ENCODE measurements around the gene XPO4.
A peak's percentile ranks its signal among the peaks of the same experiment; 100 is the strongest.
"Not testable (repeated sequence)": the region's sequence is repeated elsewhere in the genome, so short reads cannot be mapped to it uniquely, and the experiment has no call there.

The XPO4 gene

DNA sequence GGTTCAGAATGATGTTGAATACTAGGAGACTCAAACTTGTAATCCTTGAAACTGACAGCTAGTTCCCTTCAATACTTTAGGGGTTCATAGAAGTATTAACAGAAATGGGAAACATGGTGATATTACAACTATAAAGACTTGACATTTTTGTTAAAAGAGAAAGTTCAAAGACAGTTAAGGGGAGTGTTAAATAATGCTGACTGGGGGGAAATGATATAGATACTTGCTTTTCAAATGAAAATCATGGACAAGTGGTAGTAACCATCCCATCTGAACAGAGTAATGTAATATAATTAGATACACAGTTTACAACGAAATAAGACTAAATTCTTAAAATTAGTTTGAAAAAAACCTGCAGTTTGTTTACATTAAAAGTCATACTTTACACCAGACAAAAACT is 122.2 kb downstream of the XPO4 start:
- DNase-seq: no peak

- DNase-seq: no peak
These were observed 123.1 kb downstream of the XPO4 start for GRCh38 chr13:20779405-20779804.

GRCh38 chr13:20778311-20778710 is 124.2 kb downstream of the XPO4 start:
- no peak for DNase-seq

- DNase-seq: no peak
These were observed 125.8 kb downstream of the XPO4 start for GRCh38 chr13:20776751-20777150.

DNA sequence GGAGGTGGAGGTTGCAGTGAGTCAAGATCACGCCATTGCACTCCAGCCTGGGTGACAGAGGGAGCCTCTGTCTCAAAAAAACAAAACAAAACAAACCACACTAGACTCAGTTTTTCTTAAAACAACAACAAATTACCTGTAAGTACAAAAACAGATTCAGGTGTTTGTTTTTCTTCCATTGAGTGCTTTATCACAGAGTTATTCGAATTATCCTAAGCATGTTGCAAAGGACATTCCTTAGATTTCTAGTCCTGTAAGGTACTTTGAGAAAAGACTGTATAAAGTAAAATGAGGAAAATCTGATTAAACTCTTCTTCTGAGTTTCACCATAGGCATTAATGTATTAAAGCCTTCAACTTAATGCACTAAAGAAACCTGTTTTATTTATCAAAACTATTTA is 126.6 kb downstream of the XPO4 start:
- no peak for DNase-seq

DNA sequence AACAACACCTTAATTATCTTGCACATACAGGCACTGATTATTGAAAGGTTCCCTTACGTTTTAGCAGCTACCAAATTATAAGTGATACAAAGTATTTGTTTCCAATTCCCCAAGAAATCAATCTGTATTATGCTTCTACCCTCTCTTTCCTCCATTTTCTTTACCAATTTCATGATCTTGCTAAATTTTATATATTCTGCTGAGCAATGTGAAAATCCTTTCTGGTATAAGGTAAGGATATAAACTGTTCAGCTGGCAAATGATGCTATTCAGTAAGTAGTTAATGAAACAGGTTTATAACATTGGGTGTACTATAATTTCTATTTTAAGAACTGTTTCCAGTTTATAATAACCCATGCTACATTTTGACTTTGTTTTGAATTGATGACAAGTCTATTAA is 127.8 kb downstream of the XPO4 start:
- peak in 1 of 6 experiments; percentile 10 for DNase-seq

- peak; percentile 86 to 96 (median 90) for DNase-seq
These were observed 129.1 kb downstream of the XPO4 start, which contains the start of gene EEF1AKMT1 for GRCh38 chr13:20773194-20774080. Gene EEF1AKMT1, minus strand, starts transcription at chr13:20773961. Its CDS starts 16,363 bp downstream, at chr13:20757598.

- DNase-seq: no peak
These were observed 130.0 kb downstream of the XPO4 start for GRCh38 chr13:20772401-20773131.

DNA sequence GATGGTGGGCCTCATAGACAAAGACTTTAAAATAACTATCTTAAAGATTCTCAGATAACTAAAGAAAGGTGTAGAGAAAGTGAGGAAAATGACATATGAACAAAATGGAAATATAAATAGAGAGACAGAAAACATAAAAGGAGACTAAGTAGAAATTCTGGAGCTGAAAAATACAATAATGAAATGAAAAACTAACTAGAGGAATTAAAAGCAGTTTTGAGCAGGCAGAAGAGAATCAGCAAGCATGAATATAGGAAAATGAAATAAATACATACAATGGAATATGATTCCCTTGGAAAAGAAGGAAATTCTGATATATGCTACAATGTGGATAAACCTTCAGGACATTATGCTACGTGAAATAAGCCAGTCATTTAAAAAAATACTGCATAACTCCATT is 132.7 kb downstream of the XPO4 start:
- no peak for DNase-seq

- no peak for DNase-seq
These were observed 133.5 kb downstream of the XPO4 start for GRCh38 chr13:20769091-20769490.

GRCh38 chr13:20767309-20767943 is 135.1 kb downstream of the XPO4 start:
- DNase-seq: no peak

DNA sequence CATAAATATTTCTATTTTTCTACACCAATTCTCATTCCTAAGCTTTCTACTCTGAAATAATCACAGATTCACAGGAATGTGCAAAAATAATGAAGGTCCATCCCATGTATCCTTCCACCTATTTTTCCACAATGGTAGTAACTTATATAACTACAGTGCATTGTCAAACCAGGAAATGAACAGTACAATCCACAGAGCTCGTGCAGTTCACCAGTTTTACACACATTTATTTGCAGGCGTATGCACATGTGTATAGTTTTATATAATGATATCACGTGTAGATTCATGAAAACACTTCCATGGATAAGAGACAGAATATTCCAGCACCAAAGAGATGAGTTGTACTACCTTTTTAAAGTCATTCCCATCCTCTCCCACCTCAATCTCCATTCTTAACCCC is 141.7 kb downstream of the XPO4 start:
- no peak for DNase-seq

DNA sequence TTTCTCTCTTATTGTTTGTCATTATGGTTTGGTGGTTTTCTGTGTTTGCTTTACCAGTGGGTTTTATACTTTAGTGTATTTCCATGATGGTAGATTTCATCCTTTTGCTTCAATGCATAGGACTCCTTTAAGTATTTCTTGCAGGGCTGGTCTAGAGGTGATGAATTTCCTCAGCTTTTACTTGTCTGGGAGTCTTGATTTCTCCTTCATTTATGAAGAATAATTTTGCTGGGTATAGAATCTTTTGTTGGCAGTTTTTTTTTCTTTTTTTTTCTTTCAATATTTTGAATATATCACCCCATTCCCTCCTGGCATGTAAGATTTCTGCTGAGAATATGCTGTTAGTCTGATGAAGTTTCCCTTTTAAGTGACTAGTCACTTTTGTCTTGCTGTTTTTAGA is 148.5 kb downstream of the XPO4 start:
- no peak for DNase-seq

DNA sequence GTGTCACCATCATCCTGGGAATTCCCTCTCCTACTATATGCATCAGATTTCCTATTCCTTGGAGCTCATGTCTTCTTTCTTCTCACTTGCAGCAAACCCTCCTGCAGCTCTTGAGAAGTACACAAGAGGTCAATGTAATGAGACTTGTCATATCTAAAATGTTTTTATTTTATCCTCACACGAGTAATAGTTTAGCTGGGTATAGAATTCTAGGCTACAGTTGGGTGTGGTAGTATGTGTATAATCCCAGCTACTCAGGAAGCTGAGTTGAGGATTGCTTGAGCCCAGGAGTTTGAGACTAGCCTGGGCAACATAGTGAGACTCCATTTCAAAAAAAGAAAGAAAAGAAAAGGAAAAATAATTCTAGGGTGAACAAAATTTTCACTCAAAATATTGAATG is 153.2 kb downstream of the XPO4 start:
- no peak for DNase-seq

- DNase-seq: not testable (repeated sequence)
These were observed 158.6 kb downstream of the XPO4 start for GRCh38 chr13:20743830-20744404.

GRCh38 chr13:20740021-20740420 is 162.5 kb downstream of the XPO4 start:
- no peak for DNase-seq

DNA sequence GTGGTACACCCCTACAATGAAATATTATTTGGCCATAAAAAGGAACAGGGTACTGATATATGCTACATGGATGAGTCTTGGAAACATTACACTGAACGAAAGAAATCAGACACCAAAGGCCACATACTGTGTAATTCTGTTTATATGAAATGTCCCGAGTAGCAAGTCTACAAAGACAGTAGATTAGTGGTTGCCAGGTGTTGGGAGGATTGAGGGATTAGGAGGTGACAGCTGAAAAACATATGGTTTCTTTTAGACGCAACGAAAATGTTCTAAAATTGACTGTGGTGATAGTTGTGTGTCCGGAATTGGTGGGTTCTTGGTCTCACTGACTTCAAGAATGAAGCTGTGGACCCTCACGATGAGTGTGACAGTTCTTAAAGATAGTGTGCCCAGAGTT is 163.9 kb downstream of the XPO4 start:
- DNase-seq: no peak

DNA sequence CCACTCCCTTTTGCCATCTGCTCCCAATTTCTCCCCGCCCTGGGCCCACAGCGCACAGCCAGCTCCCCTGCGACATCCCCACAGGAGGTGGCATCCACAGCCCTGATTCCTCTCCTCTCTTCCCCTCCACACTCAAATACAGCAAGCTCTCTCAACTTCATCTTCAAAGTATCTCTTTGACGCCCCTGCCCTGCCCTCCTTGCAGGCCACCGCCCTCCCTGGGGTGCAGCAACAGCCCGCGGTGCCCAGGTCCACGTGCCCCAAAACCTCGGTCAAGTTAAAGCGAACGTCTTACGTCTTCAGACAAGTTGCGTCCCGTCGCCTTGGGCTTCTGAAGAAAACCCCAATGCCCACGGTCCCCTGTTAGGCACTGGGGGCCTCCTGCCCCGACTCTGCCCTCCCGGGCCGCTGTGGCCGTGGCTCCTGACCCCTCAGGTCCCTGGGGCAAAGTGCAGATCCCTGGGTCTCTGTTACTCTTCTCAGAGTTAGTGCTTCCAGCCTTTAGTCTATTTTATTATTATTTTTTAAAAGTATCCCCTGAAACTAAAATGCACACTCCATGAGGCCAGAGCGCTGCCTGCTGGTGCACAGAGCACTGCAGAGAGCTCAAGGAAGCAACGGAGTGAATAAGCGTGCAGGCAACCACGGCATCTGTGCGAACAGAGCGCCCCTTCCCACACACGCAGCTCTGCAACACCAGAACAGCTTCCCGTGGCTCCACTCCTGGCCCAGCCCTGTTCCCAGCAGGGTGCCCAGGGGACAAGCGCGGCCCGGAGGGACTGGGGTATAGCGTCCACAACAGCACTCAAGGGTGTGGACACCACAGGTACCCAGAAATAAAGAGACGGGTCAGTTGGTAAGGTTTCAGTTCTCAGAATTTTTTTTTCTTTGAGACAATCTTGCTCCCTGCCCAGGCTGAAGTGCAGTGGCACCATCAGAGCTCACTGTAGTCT is 172.6 kb downstream of the XPO4 start:
- no peak for DNase-seq

DNA sequence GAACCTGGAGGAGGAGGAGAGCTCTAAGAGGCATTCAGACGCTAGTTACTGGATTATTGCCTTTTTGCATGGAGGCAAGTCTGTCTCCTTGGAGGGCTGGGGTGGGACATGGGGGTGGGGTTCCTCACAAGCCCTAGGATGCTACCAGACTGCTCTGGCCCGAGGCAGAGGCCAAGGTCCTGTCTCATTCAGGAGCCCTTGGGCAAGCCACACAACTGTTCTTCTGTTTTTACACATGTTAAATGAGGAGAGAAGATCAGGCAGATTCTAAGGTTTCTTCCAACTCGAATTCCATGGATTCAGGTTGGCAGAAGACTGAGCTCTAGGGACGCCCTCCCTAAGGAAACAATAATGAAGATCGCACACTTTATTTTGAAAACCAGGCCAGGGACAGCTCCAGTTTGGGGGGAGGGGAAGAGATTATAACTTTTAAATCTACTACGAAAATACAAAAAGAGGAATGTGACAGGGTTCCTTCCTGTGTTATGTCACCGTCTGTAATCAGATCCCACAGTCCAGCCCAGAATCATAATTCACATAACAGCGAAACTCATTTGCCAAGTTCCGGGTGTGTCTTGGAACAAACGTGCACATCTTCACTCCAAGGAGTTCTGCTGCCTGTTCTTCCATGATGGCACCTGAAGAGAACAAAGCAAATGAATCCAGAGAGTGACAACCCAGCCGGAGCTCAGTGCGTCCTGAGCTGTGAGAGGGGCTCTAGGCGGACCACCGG is 173.8 kb downstream of the XPO4 start:
- DNase-seq: no peak

DNA sequence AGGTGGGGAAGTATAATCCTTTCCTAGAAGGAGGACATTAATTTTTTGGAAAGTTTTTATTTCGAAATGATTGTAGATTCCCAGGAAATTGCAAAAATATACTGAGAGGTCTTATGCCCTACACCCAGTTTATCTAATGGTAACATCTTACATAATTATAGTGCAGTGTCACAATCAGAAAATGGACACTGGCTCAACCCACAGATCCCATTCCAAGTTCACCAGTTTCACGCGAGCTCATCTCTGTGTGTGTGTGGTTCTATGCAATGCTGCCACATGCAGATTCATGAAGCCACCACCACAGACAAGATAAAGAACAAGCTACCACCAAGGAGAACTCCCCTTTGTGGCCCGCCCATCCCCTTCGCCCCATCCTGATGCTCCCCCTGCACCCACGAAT is 174.7 kb downstream of the XPO4 start:
- DNase-seq: no peak

Measured in stimulated activated naive CD4-positive, alpha-beta T cell (primary cell).